Ureter (tissue), 1 donor: Measurements from ENCODE around the gene TM9SF1. TPM values are rescaled to one million over a fixed set of nuclear protein-coding genes. Genes with fewer than 3 reads are reported as not detected.

ENCODE experiments used
- DNase-seq: peaks from one replicate; pipeline ENCODE4 v3.0.0-alpha.2; 2020; ENCODE audit warnings: low spot score
- total RNA-seq: library from RNA; stranded (reverse); gene quantifications from one replicate; pipeline ENCODE4 v1.2.4, GENCODE V29; 2023
- donor health status: DM: yes; HTN: yes; CAD: no.

The TM9SF1 gene
- total RNA-seq, 1 donor from 2014 or later, result 42.9 TPM

- no peak for DNase-seq
These were observed 15.8 kb downstream of the TM9SF1 start for GRCh38 chr14:24179294-24179960.

- DNase-seq, result no peak
These were observed 16.7 kb downstream of the TM9SF1 start for GRCh38 chr14:24178399-24179178.

GRCh38 chr14:24177891-24178290 lies 17.4 kb downstream of the TM9SF1 start:
- no peak for DNase-seq

- DNase-seq, result no peak
These were observed 18.0 kb downstream of the TM9SF1 start for GRCh38 chr14:24177041-24177825.

GRCh38 chr14:24176599-24176998 lies 18.6 kb downstream of the TM9SF1 start:
- no peak for DNase-seq

- no peak for DNase-seq
These were observed 22.4 kb downstream of the TM9SF1 start for GRCh38 chr14:24172871-24173281.

GRCh38 chr14:24172261-24172860 lies 22.9 kb downstream of the TM9SF1 start:
- DNase-seq, result no peak

GRCh38 chr14:24171422-24172260 lies 23.6 kb downstream of the TM9SF1 start, which contains the start of gene REC8:
Gene REC8, plus strand, starts transcription at chr14:24172080. Its CDS starts 473 bp downstream, at chr14:24172553.
- DNase-seq, result peak; percentile 81

- no peak for DNase-seq
These were observed 27.6 kb downstream of the TM9SF1 start for GRCh38 chr14:24167469-24168114.

GRCh38 chr14:24165785-24166184 lies 29.5 kb downstream of the TM9SF1 start:
- DNase-seq, result no peak

GRCh38 chr14:24164518-24164991 lies 30.7 kb downstream of the TM9SF1 start:
- no peak for DNase-seq

- no peak for DNase-seq
These were observed 33.1 kb downstream of the TM9SF1 start for GRCh38 chr14:24162093-24162492.

GRCh38 chr14:24160850-24161804 lies 34.1 kb downstream of the TM9SF1 start, which contains the start of gene IRF9:
Gene IRF9, plus strand, starts transcription at chr14:24161265. Its CDS starts 880 bp downstream, at chr14:24162145.
- peak; percentile 98 for DNase-seq

GRCh38 chr14:24160499-24160849 lies 34.8 kb downstream of the TM9SF1 start:
- no peak for DNase-seq

- no peak for DNase-seq
These were observed 35.3 kb downstream of the TM9SF1 start for GRCh38 chr14:24159777-24160498.

GRCh38 chr14:24157331-24157730 lies 37.9 kb downstream of the TM9SF1 start:
- no peak for DNase-seq

GRCh38 chr14:24156840-24157239 lies 38.4 kb downstream of the TM9SF1 start:
- no peak for DNase-seq

- no peak for DNase-seq
These were observed 40.1 kb downstream of the TM9SF1 start for GRCh38 chr14:24155100-24155499.
